ENCODE data around the gene JRKL. TPM values are rescaled to one million over a fixed set of nuclear protein-coding genes. Genes with fewer than 3 reads are reported as not detected.

Gene JRKL
- total and polyA plus RNA-seq, 3 experiments from 2014 or later: 2.5 to 10.4 (median 9.7) TPM

DNA sequence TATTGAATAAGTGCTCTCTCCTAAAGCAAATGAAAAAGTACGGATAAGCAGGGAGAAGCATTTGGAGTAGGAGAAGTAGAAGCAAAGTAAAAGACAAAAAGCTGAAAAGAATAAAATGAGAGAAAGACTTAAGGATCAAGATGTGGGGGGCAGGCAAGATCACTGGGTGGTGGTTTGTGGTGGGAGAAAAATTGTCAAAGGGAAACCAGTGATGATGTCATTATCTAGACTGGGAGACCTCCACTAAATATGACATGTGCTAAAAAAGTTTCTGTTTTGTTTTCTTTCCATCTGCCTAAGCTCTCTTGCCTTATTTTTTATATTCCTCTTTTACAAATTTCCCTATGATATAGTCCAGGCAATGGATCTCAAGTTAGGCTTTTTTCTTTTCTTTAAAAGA, 32.0 kb upstream of the JRKL start:
- H3K27me3 ChIP-seq (ENCODE audit: insufficient read depth, low read length, poor library complexity, severe bottlenecking): no peaks in the 10 kb centered on the region
- CTCF ChIA-PET: interaction anchor here (1.6 to 2.0 kb wide), 2 partner anchors 15 to 30 kb away, joined by 4 to 10 read pairs; partner anchors contain the start of gene MAML2
- POLR2A ChIA-PET: no interaction called here
- H3K36me3 ChIP-seq (ENCODE audit: insufficient read depth, low read length): peaks cover 23% of the 10 kb centered on the region
- H3K27ac Mint-ChIP-seq: peak overlapping the region in 2 of 8 donors; percentile 3 to 73
- H3K4me3 Mint-ChIP-seq: peak overlapping the region in 1 of 7 donors; percentile 18
- no peaks in the 10 kb centered on the region for H3K9me3 ChIP-seq (ENCODE audit: low read length)
- H3K4me1 Mint-ChIP-seq: peaks cover 4 to 23% (median 20%) of the 10 kb centered on the region in 3 donors
- H3K4me1 ChIP-seq (ENCODE audit: insufficient read depth, low read length): no peaks in the 10 kb centered on the region
- DNase-seq: peak in 2 of 5 donors; percentile 12 to 41
- no peaks in the 10 kb centered on the region for H3K9me3 Mint-ChIP-seq
- no peaks in the 10 kb centered on the region for H3K27me3 Mint-ChIP-seq
- H3K27ac ChIP-seq (ENCODE audit: low read depth, low read length): no peak overlapping the region
- H3K4me3 ChIP-seq (ENCODE audit: low read length): no peak overlapping the region
- peaks cover 3 to 71% (median 28%) of the 10 kb centered on the region in 3 donors for H3K36me3 Mint-ChIP-seq

DNA sequence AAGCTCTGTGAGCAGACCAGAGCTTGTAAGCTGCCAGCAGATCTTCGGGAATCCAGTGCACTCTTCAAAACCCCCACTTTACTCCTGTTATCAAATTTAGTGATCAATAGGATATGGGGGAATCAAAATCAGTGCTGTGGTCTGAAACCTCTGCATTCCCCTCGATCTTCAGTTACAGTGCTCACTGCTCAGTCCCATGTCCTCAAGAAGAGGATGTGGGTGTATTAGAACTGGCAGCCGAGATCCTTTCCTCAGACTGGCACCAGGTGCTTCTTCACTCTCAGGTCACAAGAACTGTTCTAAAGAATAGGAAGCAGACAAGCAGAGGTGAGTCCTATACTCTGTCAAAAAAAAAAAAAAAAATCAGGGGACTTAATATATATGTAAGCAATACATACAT, 31.5 kb upstream of the JRKL start:
- H3K9me3 Mint-ChIP-seq: no peaks in the 10 kb centered on the region
- CTCF ChIA-PET: interaction anchor here (1.6 to 2.0 kb wide), 2 partner anchors 15 to 30 kb away, joined by 4 to 10 read pairs; partner anchors contain the start of gene MAML2

DNA sequence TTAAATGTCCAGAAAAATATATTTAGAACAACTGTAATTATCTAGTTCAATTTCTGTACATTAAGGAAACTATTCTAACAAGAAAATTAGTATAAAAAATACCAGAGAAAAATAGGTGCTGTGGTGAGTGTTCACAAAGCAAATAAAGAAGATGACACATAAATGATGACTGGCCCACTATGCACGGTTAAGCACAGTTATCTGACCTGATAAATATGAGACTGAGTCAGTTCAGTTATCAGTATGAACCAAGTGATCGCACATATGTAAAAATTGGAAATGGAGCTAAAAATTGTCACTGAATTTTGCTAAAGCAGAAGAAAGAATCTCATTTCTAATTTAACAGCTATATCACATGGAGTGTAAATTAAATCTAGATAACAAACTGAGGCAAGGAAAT, 28.0 kb upstream of the JRKL start:
- ChIA-PET POLR2A (no interaction called here), CTCF (interaction anchor here (0.8 kb wide), 1 partner anchor 18 kb away, joined by 4 read pairs; no protein-coding TSS in a partner anchor)
- Mint-ChIP-seq H3K27ac (no peak overlapping the region), H3K9me3 (no peaks in the 10 kb centered on the region), H3K4me3 (no peak overlapping the region), H3K27me3 (no peaks in the 10 kb centered on the region), H3K36me3 (peaks cover 0 to 63% (median 14%) of the 10 kb centered on the region in 3 donors), H3K4me1 (peaks cover 4 to 21% (median 20%) of the 10 kb centered on the region in 3 donors)
- Histone ChIP-seq H3K27me3 (ENCODE audit: insufficient read depth, low read length, poor library complexity, severe bottlenecking) (no peaks in the 10 kb centered on the region), H3K4me3 (ENCODE audit: low read length) (no peak overlapping the region), H3K27ac (ENCODE audit: low read depth, low read length) (no peak overlapping the region), H3K9me3 (ENCODE audit: low read length) (no peaks in the 10 kb centered on the region), H3K4me1 (ENCODE audit: insufficient read depth, low read length) (no peaks in the 10 kb centered on the region), H3K36me3 (ENCODE audit: insufficient read depth, low read length) (peaks cover 22% of the 10 kb centered on the region)
- no peak for DNase-seq

More for the DNA sequence above, 31.5 kb upstream of the JRKL start:
- POLR2A ChIA-PET: no interaction called here
- Mint-ChIP-seq H3K4me3 (no peak overlapping the region), H3K4me1 (peaks cover 4 to 23% (median 20%) of the 10 kb centered on the region in 3 donors), H3K27me3 (no peaks in the 10 kb centered on the region), H3K27ac (peak overlapping the region in 5 of 8 donors; percentile 3 to 73 (median 24)), H3K36me3 (peaks cover 3 to 71% (median 28%) of the 10 kb centered on the region in 3 donors)
- Histone ChIP-seq H3K27ac (ENCODE audit: low read depth, low read length) (no peak overlapping the region), H3K9me3 (ENCODE audit: low read length) (no peaks in the 10 kb centered on the region), H3K27me3 (ENCODE audit: insufficient read depth, low read length, poor library complexity, severe bottlenecking) (no peaks in the 10 kb centered on the region), H3K4me1 (ENCODE audit: insufficient read depth, low read length) (no peaks in the 10 kb centered on the region), H3K36me3 (ENCODE audit: insufficient read depth, low read length) (peaks cover 23% of the 10 kb centered on the region), H3K4me3 (ENCODE audit: low read length) (no peak overlapping the region)
- DNase-seq: no peak

GRCh38 chr11:96365493-96365892, 24.3 kb upstream of the JRKL start:
- H3K36me3 ChIP-seq (ENCODE audit: insufficient read depth, low read length): peaks cover 4% of the 10 kb centered on the region

GRCh38 chr11:96366024-96366423, 23.8 kb upstream of the JRKL start:
- Mint-ChIP-seq H3K27ac (no peak overlapping the region), H3K27me3 (no peaks in the 10 kb centered on the region), H3K36me3 (peaks cover 7 to 63% (median 10%) of the 10 kb centered on the region in 3 donors), H3K4me3 (no peak overlapping the region), H3K4me1 (peaks cover 0 to 3% (median 0%) of the 10 kb centered on the region in 3 donors), H3K9me3 (no peaks in the 10 kb centered on the region)
- Histone ChIP-seq H3K36me3 (ENCODE audit: insufficient read depth, low read length) (peaks cover 4% of the 10 kb centered on the region), H3K27me3 (ENCODE audit: insufficient read depth, low read length, poor library complexity, severe bottlenecking) (no peaks in the 10 kb centered on the region), H3K9me3 (ENCODE audit: low read length) (no peaks in the 10 kb centered on the region), H3K4me1 (ENCODE audit: insufficient read depth, low read length) (no peaks in the 10 kb centered on the region), H3K4me3 (ENCODE audit: low read length) (no peak overlapping the region), H3K27ac (ENCODE audit: low read depth, low read length) (no peak overlapping the region)
- DNase-seq: no peak
- CTCF ChIA-PET: no interaction called here
- POLR2A ChIA-PET: no interaction called here

More at GRCh38 chr11:96365493-96365892, 24.3 kb upstream of the JRKL start:
- POLR2A ChIA-PET: no interaction called here
- H3K36me3 Mint-ChIP-seq: peaks cover 7 to 64% (median 10%) of the 10 kb centered on the region in 3 donors
- H3K4me3 Mint-ChIP-seq: no peak overlapping the region
- peaks cover 0 to 3% (median 0%) of the 10 kb centered on the region in 3 donors for H3K4me1 Mint-ChIP-seq
- Histone ChIP-seq H3K27ac (ENCODE audit: low read depth, low read length) (no peak overlapping the region), H3K27me3 (ENCODE audit: insufficient read depth, low read length, poor library complexity, severe bottlenecking) (no peaks in the 10 kb centered on the region), H3K9me3 (ENCODE audit: low read length) (no peaks in the 10 kb centered on the region), H3K4me1 (ENCODE audit: insufficient read depth, low read length) (no peaks in the 10 kb centered on the region), H3K4me3 (ENCODE audit: low read length) (no peak overlapping the region)
- H3K27me3 Mint-ChIP-seq: no peaks in the 10 kb centered on the region
- no peak overlapping the region for H3K27ac Mint-ChIP-seq
- no peak for DNase-seq
- CTCF ChIA-PET: no interaction called here
- no peaks in the 10 kb centered on the region for H3K9me3 Mint-ChIP-seq

GRCh38 chr11:96367342-96367741, 22.5 kb upstream of the JRKL start:
- peaks cover 7 to 63% (median 12%) of the 10 kb centered on the region in 3 donors for H3K36me3 Mint-ChIP-seq
- ChIA-PET POLR2A (no interaction called here), CTCF (no interaction called here)
- no peaks in the 10 kb centered on the region for H3K9me3 ChIP-seq (ENCODE audit: low read length)
- H3K4me3 Mint-ChIP-seq: no peak overlapping the region
- H3K27me3 Mint-ChIP-seq: no peaks in the 10 kb centered on the region
- H3K27me3 ChIP-seq (ENCODE audit: insufficient read depth, low read length, poor library complexity, severe bottlenecking): no peaks in the 10 kb centered on the region
- no peak overlapping the region for H3K4me3 ChIP-seq (ENCODE audit: low read length)
- DNase-seq: no peak
- H3K4me1 ChIP-seq (ENCODE audit: insufficient read depth, low read length): no peaks in the 10 kb centered on the region
- peaks cover 0 to 3% (median 0%) of the 10 kb centered on the region in 3 donors for H3K4me1 Mint-ChIP-seq
- no peaks in the 10 kb centered on the region for H3K9me3 Mint-ChIP-seq
- H3K27ac ChIP-seq (ENCODE audit: low read depth, low read length): no peak overlapping the region
- peaks cover 4% of the 10 kb centered on the region for H3K36me3 ChIP-seq (ENCODE audit: insufficient read depth, low read length)
- H3K27ac Mint-ChIP-seq: no peak overlapping the region

GRCh38 chr11:96373826-96374225, 16.0 kb upstream of the JRKL start:
- ChIA-PET POLR2A (no interaction called here), CTCF (interaction anchor here (1.2 kb wide), 1 partner anchor 31 kb away, joined by 3 read pairs; the partner anchor contains the start of gene MAML2)
- H3K9me3 ChIP-seq (ENCODE audit: low read length): no peaks in the 10 kb centered on the region
- peak overlapping the region in 1 of 8 donors; percentile 18 for H3K27ac Mint-ChIP-seq
- no peak overlapping the region for H3K4me3 Mint-ChIP-seq
- no peaks in the 10 kb centered on the region for H3K4me1 ChIP-seq (ENCODE audit: insufficient read depth, low read length)
- no peaks in the 10 kb centered on the region for H3K27me3 ChIP-seq (ENCODE audit: insufficient read depth, low read length, poor library complexity, severe bottlenecking)
- DNase-seq: no peak
- H3K36me3 ChIP-seq (ENCODE audit: insufficient read depth, low read length): no peaks in the 10 kb centered on the region
- H3K4me3 ChIP-seq (ENCODE audit: low read length): no peak overlapping the region
- H3K27ac ChIP-seq (ENCODE audit: low read depth, low read length): no peak overlapping the region
- H3K9me3 Mint-ChIP-seq: no peaks in the 10 kb centered on the region
- H3K4me1 Mint-ChIP-seq: peaks cover 0 to 6% (median 4%) of the 10 kb centered on the region in 3 donors
- H3K27me3 Mint-ChIP-seq: no peaks in the 10 kb centered on the region
- peaks cover 6 to 55% (median 18%) of the 10 kb centered on the region in 3 donors for H3K36me3 Mint-ChIP-seq

- no peaks in the 10 kb centered on the region for H3K27me3 ChIP-seq (ENCODE audit: insufficient read depth, low read length, poor library complexity, severe bottlenecking)
- H3K27me3 Mint-ChIP-seq: no peaks in the 10 kb centered on the region
- H3K9me3 Mint-ChIP-seq: no peaks in the 10 kb centered on the region
- no peak overlapping the region for H3K4me3 Mint-ChIP-seq
- POLR2A ChIA-PET: no interaction called here
- H3K27ac Mint-ChIP-seq: no peak overlapping the region
- H3K27ac ChIP-seq (ENCODE audit: low read depth, low read length): no peak overlapping the region
- no peak overlapping the region for H3K4me3 ChIP-seq (ENCODE audit: low read length)
- no peaks in the 10 kb centered on the region for H3K4me1 ChIP-seq (ENCODE audit: insufficient read depth, low read length)
- H3K36me3 ChIP-seq (ENCODE audit: insufficient read depth, low read length): peaks cover 6% of the 10 kb centered on the region
- CTCF ChIA-PET: no interaction called here
- peaks cover 7 to 62% (median 26%) of the 10 kb centered on the region in 3 donors for H3K36me3 Mint-ChIP-seq
- H3K9me3 ChIP-seq (ENCODE audit: low read length): no peaks in the 10 kb centered on the region
- H3K4me1 Mint-ChIP-seq: peaks cover 4 to 9% (median 4%) of the 10 kb centered on the region in 3 donors
- DNase-seq: no peak
Measured at GRCh38 chr11:96376796-96377195, 13.0 kb upstream of the JRKL start.
